Hematopoietic multipotent progenitor cell treated with erythropoietin and hydrocortisone succinate and interleukin-3 and kit ligand, for 17 days (in vitro differentiated cells): ENCODE results near the gene OR6C68.
"Not testable (repeated sequence)": the region's sequence is repeated elsewhere in the genome, so short reads cannot be mapped to it uniquely, and the experiment has no call there.

Experiments used
- DNase-seq: peaks from one replicate; pipeline ENCODE4 v3.0.0-alpha.2; 2015; ENCODE audit warnings: low spot score

OR6C68 gene

DNA sequence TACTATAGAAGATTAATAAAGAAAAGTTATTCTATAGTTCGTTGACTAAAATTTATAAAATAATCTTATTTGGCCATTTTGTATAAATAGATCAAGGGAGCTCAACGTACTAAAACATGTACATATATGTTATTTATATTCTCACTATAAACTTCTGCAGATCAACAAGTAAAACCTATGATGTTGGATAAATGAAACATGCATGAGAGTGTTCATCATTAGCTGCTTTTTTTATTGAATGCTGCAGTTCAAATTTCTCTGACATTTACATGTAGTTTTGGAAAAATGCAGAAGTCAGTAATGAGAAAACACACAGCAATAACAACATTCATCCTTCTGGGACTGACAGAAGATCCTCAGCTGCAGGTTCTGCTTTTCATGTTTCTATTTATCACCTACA lies at the start of gene OR6C68:
Gene OR6C68 (plus strand): TSS at position 301 of the 400 bp plus-strand sequence. CDS start 0 bp downstream, at position 301.
- no peak for DNase-seq

DNA sequence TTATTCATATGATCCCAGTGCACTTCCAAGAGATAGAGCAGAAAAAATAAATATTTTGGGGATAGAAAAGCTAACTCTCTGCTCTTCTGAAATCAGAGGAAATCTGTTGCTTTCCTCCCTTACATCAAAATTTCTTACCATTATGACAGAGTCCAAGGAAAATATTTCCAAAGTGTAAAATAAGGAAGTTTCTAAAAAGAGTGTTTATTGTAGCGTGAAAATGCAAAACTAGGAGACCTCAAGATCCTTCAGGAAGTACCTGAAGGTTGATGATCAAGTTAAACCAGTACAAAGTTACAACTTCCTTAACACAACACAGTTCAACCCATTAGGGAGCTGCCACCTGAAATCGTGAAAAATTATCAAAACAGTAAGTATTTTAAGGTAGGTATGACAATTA lies 48.4 kb upstream of the OR6C68 start, which contains the start of gene OR6C2:
Gene OR6C2 (plus strand): TSS at position 301 of the 400 bp plus-strand sequence. CDS start 8,138 bp downstream, outside the sequence.
- DNase-seq: no peak

DNA sequence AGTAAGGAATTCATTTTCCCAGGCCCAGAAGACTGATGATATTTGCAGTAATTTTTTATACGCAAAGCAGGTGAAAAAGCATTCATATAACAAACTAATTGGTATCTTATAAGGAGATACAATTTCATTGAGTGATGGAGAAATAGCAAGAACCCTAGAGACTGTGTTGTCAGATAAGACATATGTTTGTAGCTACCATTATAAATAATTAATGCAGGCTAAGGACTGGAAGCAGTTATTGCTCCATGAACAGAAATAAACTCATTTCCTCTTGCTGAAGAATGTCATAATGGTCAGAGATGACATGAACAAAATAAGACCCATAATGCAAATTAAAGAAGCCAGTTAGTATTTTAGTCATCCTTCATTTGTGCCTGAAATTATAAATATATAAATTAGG lies 46.8 kb upstream of the OR6C68 start:
- DNase-seq: no peak

DNA sequence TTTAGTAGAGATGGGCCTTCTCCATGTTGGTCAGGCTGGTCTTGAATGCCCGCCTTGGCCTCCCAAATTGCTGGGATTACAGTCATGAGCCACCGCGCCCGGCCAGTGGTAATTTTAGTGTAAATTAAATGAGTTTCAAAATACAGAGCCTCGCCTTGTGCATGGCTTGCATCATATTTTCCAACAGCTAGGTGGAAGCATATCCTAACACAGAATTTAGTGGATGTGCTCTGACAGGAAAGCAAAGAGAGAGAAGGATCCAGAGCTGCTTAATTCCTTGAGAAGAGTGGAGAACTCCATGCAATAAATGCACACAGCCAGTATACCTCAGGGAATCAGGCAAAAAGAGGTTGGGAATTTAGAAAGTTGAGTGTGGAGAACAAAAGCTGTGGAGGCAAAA lies 45.9 kb upstream of the OR6C68 start:
- no peak for DNase-seq

DNA sequence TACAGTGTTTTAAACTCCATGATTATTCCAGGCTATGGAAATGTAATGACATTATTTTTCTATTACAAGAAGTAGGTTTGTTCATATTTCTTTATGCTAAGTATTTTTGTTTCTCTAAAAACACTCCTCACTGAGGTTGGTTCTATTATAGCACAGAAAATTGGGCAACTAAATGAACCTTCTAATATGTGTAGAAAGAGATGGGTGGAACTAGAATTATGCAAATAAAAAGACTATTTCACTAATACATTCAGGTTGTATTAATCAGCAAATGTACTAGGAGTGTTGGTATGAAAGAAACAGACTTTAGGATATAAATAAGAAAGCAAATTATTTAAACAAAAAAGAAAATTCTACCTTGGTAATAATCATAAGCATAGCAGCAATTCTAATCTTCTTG lies 43.4 kb upstream of the OR6C68 start:
- DNase-seq: no peak

DNA sequence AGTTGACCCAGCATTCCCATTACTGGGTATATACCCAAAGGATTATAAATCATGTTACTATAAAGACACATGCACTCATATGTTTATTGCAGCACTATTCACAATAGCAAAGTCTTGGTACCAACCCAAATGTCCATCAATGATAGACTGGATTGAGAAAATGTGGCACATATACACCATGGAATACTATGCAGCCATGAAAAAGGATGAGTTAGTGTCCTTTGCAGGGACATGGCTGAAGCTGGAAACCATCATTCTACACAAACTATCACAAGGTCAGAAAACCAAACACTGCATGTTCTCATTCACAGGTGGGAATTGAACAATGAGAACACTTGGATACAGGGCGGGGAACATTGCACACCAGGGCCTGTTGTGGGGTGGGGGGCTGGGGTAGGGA lies 27.3 kb upstream of the OR6C68 start:
- DNase-seq: not testable (repeated sequence)

DNA sequence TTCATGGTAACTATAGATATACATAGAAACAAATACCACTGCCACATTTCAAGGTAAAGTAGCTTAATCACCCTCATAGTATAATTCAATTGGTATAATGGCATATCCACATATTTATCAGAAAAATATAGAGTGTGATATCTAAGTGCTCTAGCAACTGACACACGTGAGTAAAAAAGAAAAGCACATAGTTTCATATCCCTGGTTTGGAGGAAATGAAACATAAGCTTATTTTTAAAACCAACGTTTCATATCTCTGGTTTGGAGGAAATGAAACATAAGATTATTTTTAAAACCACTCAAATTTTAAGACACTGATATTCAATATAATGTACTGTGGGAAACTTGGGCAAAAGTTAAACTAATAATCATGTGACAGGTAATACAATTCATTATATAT lies 24.3 kb upstream of the OR6C68 start:
- DNase-seq: no peak

DNA sequence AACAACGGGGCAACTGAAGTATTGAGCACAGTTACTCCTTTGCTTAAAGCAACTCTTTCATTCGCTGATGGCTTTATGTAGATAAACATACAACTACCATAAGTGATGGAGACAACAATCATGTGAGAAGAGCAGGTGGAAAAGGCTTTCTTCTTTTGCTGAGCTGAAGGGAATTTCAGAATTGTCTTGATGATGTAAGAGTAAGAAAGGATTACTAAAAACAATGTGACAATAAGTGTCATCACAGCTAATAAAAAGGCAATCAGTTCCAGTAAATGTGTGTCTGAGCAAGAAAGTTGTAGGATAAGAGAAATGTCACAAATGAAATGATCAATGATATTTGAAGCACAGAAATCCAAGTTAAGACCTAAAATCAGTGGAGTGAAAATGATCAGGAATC lies 22.9 kb upstream of the OR6C68 start:
- no peak for DNase-seq

DNA sequence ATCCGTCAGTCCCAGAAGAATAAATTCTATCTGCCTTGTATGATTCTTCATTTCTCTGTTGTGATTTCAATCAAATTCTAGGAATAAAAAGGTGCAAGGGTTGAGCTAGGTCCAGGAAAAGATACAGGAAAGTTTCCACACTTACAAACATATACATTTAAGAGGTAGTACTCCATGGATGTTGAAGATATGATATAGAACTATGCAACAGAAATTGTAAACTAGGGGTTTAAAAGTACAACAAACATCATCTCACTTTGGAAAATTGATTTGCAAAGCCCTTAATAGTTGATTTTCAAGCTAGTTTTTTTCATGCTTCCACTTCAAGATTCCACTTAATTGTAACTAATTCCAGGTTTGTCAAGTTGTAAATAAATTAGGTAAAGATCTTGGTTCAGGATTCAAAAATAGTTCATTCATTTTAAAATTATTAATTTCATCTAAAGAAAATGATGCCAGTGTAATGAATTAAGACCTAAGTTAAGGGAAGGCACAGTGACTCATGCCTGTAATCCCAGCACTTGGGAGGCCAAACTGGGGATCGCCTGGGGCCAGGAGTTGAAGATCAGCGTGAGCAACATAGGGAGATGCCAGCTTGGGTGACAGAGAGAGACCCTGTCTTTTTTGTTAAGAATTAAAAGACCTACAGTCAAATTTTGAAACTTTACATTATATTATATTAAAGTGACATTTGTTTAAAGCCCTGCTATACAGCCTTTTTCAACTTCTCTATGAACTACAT lies 21.9 kb upstream of the OR6C68 start, which contains the start of gene OR6C70:
Gene OR6C70 (minus strand): TSS at position 51 of the 742 bp plus-strand sequence. CDS start 0 bp downstream, at position 51.
- DNase-seq: no peak

DNA sequence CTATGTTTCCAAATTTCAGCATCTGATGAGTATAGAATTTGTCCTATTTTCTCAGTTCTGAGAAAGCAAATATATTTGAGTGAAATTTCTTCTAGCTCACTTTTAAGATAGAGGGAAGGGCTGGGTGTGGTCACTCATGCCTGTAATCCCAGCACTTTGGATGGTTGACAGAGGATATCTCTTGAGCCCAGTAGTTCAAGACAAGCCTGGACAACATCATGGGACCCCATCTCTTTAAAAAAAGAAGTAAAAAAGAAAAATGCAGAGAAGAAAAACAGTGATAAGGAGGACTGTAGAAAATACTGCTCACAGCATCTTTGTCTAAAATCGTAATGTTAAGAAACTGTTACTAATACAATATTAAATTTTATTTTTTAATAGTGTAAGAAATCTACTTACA lies 19.9 kb upstream of the OR6C68 start:
- DNase-seq: no peak

DNA sequence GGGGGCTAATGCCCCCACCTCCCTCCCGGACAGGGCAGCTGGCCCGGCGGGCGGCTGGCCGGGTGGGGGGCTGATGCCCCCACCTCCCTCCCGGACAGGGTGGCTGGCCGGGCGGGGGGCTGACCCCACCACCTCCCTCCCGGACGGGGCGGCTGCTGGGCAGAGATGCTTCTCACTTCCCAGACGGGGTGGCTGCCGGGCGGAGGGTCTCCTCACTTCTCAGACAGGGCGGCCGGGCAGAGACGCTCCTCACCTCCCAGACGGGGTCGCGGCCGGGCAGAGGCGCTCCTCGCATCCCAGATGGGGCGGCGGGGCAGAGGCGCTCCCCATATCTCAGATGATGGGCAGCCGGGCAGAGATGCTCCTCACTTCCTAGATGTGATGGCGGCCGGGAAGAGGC lies 13.0 kb upstream of the OR6C68 start:
- DNase-seq: not testable (repeated sequence)

DNA sequence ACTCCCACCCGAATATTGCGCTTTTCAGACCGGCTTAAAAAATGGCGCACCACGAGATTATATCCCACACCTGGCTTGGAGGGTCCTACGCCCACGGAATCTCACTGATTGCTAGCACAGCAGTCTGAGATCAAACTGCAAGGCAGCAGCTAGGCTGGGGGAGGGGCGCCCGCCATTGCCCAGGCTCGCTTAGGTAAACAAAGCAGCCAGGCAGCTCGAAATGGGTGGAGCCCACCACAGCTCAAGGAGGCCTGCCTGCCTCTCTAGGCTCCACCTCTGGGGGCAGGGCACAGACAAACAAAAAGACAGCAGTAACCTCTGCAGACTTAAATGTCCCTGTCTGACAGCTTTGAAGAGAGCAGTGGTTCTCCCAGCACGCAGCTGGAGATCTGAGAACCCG lies 7.9 kb upstream of the OR6C68 start:
- not testable (repeated sequence) for DNase-seq

DNA sequence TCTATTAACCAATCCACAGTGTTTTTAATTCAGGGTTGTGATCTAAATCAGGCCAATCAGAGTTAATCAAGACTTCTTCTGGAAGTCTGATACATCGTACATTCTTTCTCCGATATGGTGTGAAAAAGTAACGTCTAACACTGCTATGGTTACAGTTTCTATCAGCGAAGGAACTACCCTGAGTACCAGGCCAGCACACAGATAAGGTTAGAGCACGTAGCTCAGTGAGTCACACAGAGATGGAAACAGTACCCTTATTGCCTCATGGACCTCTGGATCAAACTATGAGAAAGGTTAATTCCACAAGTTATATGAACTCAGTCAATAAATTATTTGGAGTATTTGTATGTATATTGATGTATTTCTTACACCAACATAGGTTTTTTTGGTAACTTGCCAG lies 3.3 kb downstream of the OR6C68 start:
- DNase-seq: no peak

DNA sequence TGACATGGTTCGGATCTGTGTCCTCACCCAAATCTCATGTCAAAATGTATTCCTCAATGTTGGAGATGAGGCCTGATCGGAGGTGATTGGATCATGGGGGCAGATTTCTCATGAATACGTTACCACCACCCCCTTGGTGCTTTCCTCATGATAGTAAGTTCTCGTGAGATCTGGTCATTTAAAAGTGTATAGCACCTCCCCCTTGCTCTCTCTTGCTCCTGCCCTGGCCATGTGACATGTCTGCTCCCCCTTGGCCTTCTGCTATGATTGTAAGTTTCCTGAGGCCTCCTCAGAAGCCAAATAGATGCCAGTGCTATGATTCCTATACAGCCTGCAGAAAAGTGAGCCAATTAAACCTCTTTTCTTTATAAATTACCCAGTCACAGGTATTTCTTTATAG lies 7.1 kb downstream of the OR6C68 start:
- DNase-seq: no peak

DNA sequence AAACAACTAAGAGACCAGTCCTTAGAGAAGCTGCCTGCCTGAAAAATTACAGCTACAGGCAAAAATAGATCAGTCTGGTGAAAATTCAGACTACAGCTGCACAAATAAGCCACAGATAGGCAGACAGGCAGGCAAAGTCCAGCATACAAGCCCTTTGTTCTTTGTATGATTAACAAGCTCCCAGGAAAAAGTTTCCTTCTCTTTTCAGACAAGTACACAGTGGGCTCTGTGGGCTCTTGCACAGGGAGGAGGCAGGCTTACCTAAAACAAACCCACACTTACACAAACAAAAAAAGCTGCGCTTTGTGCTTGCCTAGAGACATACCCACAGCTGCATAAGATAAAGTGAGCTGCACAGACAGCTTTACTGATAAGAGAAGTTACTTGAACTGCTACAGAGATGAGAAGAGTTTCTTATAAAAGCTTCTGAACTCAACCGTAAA lies 7.7 kb downstream of the OR6C68 start:
- no peak for DNase-seq

DNA sequence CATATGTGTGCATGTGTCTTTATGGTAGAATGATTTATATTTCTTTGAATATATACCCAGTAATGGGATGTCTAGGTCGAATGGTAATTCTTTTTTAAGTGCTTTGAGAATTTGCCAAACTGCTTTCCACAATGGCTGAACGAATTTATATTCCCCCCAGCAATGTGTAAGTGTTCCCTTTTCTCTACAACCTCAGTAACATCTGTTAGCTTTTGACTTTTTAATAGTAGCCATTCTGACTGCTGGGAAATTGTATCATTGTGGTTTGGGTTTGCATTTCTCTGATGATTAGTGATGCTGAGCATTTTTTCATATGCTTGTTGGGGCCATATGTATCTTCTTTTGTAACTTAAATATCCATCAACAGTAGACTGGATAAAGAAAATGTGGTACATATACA lies 9.4 kb downstream of the OR6C68 start:
- no peak for DNase-seq

DNA sequence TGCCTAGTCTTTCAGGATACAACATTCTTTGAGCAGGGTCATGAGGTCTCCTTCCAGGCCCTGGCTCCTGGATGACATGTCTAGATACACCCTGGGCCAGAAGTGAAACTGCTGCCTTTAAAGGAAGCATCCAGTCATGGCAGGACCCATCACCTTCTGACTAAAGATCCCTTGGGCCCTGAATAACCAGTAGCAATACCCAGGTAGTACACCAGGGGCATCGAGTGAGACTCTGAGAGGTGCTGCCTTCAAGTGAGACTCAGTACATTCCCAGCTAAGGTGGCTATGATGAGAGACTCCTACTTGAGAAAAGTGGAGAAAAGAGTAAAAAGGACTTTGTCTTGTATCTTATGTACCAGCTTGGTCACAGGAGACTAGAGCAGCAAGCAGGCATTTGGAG lies 23.5 kb downstream of the OR6C68 start:
- DNase-seq: no peak

DNA sequence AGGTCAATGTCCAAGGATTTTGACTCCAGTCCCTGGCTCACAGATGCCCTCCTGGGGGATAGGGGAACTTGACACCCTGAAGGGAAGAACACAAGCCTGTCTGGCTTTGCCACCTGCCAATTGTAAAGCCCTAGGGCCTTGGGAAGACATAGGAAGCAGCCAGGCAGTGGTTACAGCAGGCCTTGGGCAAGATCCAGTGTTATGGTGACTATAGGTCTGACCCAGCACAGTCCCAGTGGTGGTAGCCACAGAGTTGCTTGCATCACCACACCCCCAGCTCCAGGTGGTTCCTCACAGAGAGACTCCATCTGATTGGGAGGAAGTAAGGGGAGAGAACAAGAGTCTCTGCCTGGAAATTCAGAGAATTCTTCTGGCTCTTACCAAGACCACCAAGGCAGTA lies 24.2 kb downstream of the OR6C68 start:
- DNase-seq: no peak
